GM18498 (cell line): ENCODE results near the gene NUP210.

Source experiments
- ATAC-seq: cut with Tn5 transposase; IDR thresholded peaks from one replicate; pipeline ENCODE4 v1.9.1; 2021; ENCODE audit warnings: mild to moderate bottlenecking, moderate library complexity; ENCODE audit not compliant: unreplicated experiment

The NUP210 gene

GRCh38 chr3:13296662-13297061, 123.5 kb downstream of the NUP210 start:
- no peak for ATAC-seq

DNA sequence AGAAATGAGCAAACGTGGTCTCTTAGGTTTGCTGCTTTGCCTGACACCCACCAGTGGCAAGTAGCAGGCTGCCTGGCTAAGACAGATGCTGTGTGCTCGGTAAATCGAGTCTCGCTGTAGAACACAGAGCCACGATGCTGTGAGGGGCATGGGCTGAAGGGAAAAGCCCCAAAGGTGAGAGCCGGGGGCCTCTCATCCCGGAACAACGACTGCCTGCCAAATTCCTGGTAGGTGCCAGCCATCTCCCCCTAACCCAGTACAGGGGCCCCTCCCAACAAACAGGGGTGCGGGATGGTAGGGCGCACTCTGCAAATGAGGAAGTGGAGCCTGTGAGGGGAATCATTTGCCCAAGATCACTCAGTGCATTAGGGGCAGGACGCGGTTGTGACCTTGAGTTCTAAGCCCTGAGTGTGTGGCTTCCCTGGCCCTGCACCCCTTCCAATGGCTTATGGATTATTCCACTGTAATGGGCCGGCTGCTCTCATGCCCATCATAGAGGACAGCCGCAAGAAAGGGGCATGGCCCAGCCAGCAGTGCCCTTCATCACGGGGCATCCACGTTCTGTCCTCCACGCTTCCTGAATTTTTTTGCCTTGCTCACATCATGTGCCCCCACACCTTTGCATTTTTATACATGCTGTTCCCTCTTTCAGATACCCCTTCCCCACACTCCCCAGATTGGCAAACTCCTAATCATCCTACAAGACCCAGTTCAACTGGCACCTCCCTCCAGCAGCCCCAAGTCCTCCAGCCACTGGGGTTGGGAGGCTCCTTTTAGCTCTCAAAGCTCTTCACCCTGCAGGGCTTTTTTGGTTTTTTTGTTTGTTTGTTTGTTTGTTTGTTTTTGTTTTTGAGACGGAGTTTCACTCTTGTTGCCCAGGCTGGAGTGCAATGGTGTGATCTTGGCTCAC, 125.4 kb downstream of the NUP210 start:
- ATAC-seq: no peak

GRCh38 chr3:13292375-13292774, 127.7 kb downstream of the NUP210 start:
- ATAC-seq: no peak

- ATAC-seq: no peak
Observed at GRCh38 chr3:13290941-13291340, 129.2 kb downstream of the NUP210 start.

GRCh38 chr3:13289771-13290285, 130.3 kb downstream of the NUP210 start:
- no peak for ATAC-seq

- ATAC-seq: no peak
Observed at GRCh38 chr3:13288732-13289718, 131.1 kb downstream of the NUP210 start.

DNA sequence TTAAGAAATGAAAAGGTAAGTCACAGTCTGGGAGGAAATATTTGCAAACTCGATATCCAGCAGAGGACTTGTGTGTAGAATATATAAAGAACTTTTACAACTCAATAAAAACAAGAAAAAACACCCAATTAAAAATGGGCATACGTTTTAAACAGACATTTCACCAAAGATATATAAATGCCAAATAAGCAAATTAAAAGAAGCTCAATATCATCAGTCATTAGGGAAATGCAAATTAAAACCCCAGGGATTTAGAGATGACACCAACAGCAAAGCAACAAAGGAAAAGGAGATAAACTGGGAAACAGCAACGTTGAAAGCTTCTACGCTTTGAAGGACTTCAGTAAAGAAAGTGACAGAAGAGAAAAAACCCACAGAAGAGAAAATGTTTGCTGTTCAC, 132.3 kb downstream of the NUP210 start:
- ATAC-seq: no peak

- no peak for ATAC-seq
Observed at GRCh38 chr3:13286873-13287272, 133.2 kb downstream of the NUP210 start.

- ATAC-seq: no peak
Observed at GRCh38 chr3:13285007-13285567, 135.0 kb downstream of the NUP210 start.

- ATAC-seq: no peak
Observed at GRCh38 chr3:13283877-13284264, 136.3 kb downstream of the NUP210 start.

GRCh38 chr3:13282986-13283876, 136.9 kb downstream of the NUP210 start:
- ATAC-seq: no peak

- no peak for ATAC-seq
Observed at GRCh38 chr3:13282358-13282985, 137.7 kb downstream of the NUP210 start.

- ATAC-seq: no peak
Observed at GRCh38 chr3:13281507-13282357, 138.4 kb downstream of the NUP210 start.

DNA sequence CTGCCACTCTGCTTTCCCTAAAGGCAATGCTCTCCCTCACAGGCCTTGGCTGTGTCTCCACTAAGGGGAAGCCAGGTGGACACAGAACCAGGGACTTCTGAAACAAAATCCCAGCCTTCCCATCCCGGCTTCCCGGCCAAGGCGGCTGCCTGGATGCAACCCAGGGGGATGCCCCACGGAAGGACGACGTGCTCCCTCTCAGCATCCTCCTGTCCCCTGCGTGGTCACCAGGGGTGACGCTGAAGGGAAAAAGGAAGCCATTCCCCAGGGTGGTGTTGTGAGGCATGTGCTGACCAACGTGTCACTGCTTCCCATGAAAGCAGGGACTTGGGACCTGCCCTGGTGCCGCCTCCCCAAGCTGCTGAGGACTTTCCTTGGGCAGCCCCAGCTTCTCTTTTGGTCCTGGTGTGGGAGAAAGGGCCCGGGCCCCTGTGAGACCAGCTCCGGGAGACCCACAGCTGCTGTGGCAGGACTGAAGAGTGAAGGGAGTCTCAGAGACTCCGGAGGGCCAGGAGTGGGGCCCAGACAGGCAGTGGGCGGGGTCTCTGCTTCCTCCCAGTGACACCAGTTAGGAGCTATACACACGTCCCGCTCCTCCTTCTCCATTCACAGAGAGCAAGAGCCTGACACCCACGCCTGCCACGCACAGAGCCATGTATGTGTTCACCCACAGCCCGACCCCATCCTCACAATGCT, 139.2 kb downstream of the NUP210 start:
- ATAC-seq: no peak

GRCh38 chr3:13280122-13280790, 139.9 kb downstream of the NUP210 start:
- ATAC-seq: no peak

DNA sequence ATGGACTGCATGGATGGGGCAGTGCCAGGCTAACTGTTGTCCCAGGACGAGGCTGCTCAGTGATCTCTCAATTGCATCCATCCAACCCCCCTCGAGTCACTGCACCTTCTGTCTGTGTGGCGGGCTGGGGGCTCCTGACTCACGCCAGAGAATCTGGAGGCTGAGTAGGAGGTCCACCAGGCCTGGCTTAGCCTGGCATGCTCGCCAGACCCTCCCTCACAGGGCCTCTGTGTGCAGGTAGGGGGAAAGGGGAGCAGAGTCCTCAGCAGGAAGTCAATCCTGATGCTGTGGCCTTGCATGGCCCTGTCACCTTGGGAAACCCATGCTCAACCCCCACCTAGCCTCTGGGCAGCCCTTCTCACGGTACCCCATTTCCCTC, 140.6 kb downstream of the NUP210 start:
- ATAC-seq: no peak

- ATAC-seq: no peak
Observed at GRCh38 chr3:13278783-13279531, 141.2 kb downstream of the NUP210 start.
